SK-N-SH treated with all-trans-retinoic acid at 6 μM for 48 hours (cell line): ENCODE data around the gene AP2A2.

Experiments
- ATAC-seq: fragments of 200-7000 bp; cut with Tn5 transposase; 3 replicates; pipeline ENCODE4 v1.9.1; 2020; ENCODE audit warnings: mild to moderate bottlenecking, moderate library complexity
- ARNTL ChIP-seq: fragments of 450-650 bp; formaldehyde crosslinking; IDR thresholded peaks from 2 replicates; pipeline ENCODE4 v1.5.0; 2020; ENCODE audit warnings: low read depth, mild to moderate bottlenecking, moderate library complexity, borderline replicate concordance
- BACH2 ChIP-seq: fragments of 250-450 bp; sonication (Bioruptor Pico); IDR thresholded peaks from 2 replicates; pipeline ENCODE4 v1.9.0; 2021; ENCODE audit warnings: mild to moderate bottlenecking, borderline replicate concordance
- CREB5 ChIP-seq: fragments of 250-450 bp; sonication (Bioruptor Pico); IDR thresholded peaks from 2 replicates; pipeline ENCODE4 v1.5.1; 2020; ENCODE audit warnings: low read depth, mild to moderate bottlenecking, moderate library complexity
- CSDC2 ChIP-seq: fragments of 250-450 bp; sonication (Bioruptor Pico); IDR thresholded peaks from 2 replicates; pipeline ENCODE4 v1.5.0; 2020; ENCODE audit warnings: mild to moderate bottlenecking, moderate library complexity
- CSRNP3 ChIP-seq: fragments of 250-450 bp; sonication (Bioruptor Pico); IDR thresholded peaks from 2 replicates; pipeline ENCODE4 v1.5.1; 2021; ENCODE audit warnings: mild to moderate bottlenecking, moderate library complexity
- ESRRG ChIP-seq: fragments of 250-450 bp; sonication (Bioruptor Pico); IDR thresholded peaks from 2 replicates; pipeline ENCODE4 v1.6.1; 2021; ENCODE audit warnings: mild to moderate bottlenecking
- OSR1 ChIP-seq: fragments of 250-450 bp; sonication (Bioruptor Pico); IDR thresholded peaks from 2 replicates; pipeline ENCODE4 v1.8.0; 2022; ENCODE audit warnings: moderate library complexity, mild to moderate bottlenecking, inconsistent platforms
- POU6F1 ChIP-seq: fragments of 250-450 bp; sonication (Bioruptor Pico); IDR thresholded peaks from 2 replicates; pipeline ENCODE4 v1.8.0; 2021; ENCODE audit warnings: low read depth, mild to moderate bottlenecking, moderate library complexity, borderline replicate concordance
- PPARA ChIP-seq: fragments of 250-450 bp; sonication (Bioruptor Pico); IDR thresholded peaks from 2 replicates; pipeline ENCODE4 v1.5.0; 2020; ENCODE audit warnings: mild to moderate bottlenecking, borderline replicate concordance
- RARB ChIP-seq: fragments of 250-450 bp; sonication (Bioruptor Pico); IDR thresholded peaks from 2 replicates; pipeline ENCODE4 v1.8.0; 2021; ENCODE audit warnings: mild to moderate bottlenecking, moderate library complexity
- TSHZ2 ChIP-seq: fragments of 250-450 bp; sonication (Bioruptor Pico); IDR thresholded peaks from 2 replicates; pipeline ENCODE4 v1.5.0; 2020; ENCODE audit warnings: mild to moderate bottlenecking, moderate library complexity
- ZC3H10 ChIP-seq: fragments of 250-450 bp; sonication (Bioruptor Pico); IDR thresholded peaks from 2 replicates; pipeline ENCODE4 v1.5.1; 2021; ENCODE audit warnings: mild to moderate bottlenecking, moderate library complexity
- ZFP3 ChIP-seq: fragments of 250-450 bp; sonication (Bioruptor Pico); IDR thresholded peaks from 2 replicates; pipeline ENCODE4 v1.5.0; 2020; ENCODE audit warnings: mild to moderate bottlenecking, moderate library complexity
- ZFP30 ChIP-seq: fragments of 450-650 bp; formaldehyde crosslinking; IDR thresholded peaks from 2 replicates; pipeline ENCODE4 v1.5.0; 2022; ENCODE audit warnings: mild to moderate bottlenecking, moderate library complexity
- ZNF565 ChIP-seq: fragments of 450-650 bp; formaldehyde crosslinking; conservative IDR thresholded peaks from 2 replicates; pipeline ENCODE4 v1.5.0; 2020; ENCODE audit warnings: low read depth, mild to moderate bottlenecking, moderate library complexity
- ZNF70 ChIP-seq: fragments of 450-650 bp; formaldehyde crosslinking; IDR thresholded peaks from 2 replicates; pipeline ENCODE4 v1.5.0; 2020; ENCODE audit warnings: mild to moderate bottlenecking, moderate library complexity
- ZNF8 ChIP-seq: fragments of 450-650 bp; formaldehyde crosslinking; IDR thresholded peaks from 2 replicates; pipeline ENCODE4 v1.5.0; 2020; ENCODE audit warnings: mild to moderate bottlenecking, moderate library complexity
- TF ChIP-seq, protein P1 (sequence below): fragments of 250-450 bp; sonication (Bioruptor Pico); IDR thresholded peaks from 2 replicates; pipeline ENCODE4 v1.8.0; 2020; ENCODE audit warnings: mild to moderate bottlenecking, moderate library complexity, borderline replicate concordance

The AP2A2 gene

GRCh38 chr11:963852-964251 lies 38.2 kb downstream of the AP2A2 start (continued):
- TF ChIP-seq ZFP3 (CRISPR knock-in tag) = no peak
- no peak for TF ChIP-seq ARNTL (CRISPR knock-in tag)
- no peak for TF ChIP-seq BACH2 (CRISPR knock-in tag)
- TF ChIP-seq POU6F1 (CRISPR knock-in tag) = no peak
- no peak for TF ChIP-seq ZC3H10 (CRISPR knock-in tag)
- TF ChIP-seq, protein P1, sequence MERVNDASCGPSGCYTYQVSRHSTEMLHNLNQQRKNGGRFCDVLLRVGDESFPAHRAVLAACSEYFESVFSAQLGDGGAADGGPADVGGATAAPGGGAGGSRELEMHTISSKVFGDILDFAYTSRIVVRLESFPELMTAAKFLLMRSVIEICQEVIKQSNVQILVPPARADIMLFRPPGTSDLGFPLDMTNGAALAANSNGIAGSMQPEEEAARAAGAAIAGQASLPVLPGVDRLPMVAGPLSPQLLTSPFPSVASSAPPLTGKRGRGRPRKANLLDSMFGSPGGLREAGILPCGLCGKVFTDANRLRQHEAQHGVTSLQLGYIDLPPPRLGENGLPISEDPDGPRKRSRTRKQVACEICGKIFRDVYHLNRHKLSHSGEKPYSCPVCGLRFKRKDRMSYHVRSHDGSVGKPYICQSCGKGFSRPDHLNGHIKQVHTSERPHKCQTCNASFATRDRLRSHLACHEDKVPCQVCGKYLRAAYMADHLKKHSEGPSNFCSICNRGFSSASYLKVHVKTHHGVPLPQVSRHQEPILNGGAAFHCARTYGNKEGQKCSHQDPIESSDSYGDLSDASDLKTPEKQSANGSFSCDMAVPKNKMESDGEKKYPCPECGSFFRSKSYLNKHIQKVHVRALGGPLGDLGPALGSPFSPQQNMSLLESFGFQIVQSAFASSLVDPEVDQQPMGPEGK (CRISPR knock-in tag) = no peak
- TF ChIP-seq ZFP30 = no peak

GRCh38 chr11:965206-965775 lies 39.6 kb downstream of the AP2A2 start:
- no peak for ATAC-seq

More at GRCh38 chr11:965206-965775, 39.6 kb downstream of the AP2A2 start:
- TF ChIP-seq, protein P1 (CRISPR knock-in tag) = no peak
- TF ChIP-seq ARNTL (CRISPR knock-in tag) (no peak), ZNF8 (no peak), ZNF565 (CRISPR knock-in tag) (no peak), BACH2 (CRISPR knock-in tag) (no peak), OSR1 (CRISPR knock-in tag) (no peak), ZFP30 (no peak), ZNF70 (CRISPR knock-in tag) (no peak), PPARA (CRISPR knock-in tag) (no peak), CSDC2 (CRISPR knock-in tag) (no peak), CSRNP3 (CRISPR knock-in tag) (no peak), RARB (no peak), ESRRG (CRISPR knock-in tag) (no peak), TSHZ2 (CRISPR knock-in tag) (no peak), CREB5 (no peak)
